Erythroblast (primary cell): Measurements from ENCODE around the gene SYTL1.

Source experiments
- GATA1 ChIP-seq: IDR thresholded peaks from 2 replicates; pipeline ENCODE4 v1.6.1; 2011; ENCODE audit warnings: low read depth, mild to moderate bottlenecking, control low read depth, low read length, moderate library complexity
- POLR2A ChIP-seq: IDR thresholded peaks from 2 replicates; pipeline ENCODE4 v1.6.1; 2011; ENCODE audit warnings: mild to moderate bottlenecking, low read length

DNA sequence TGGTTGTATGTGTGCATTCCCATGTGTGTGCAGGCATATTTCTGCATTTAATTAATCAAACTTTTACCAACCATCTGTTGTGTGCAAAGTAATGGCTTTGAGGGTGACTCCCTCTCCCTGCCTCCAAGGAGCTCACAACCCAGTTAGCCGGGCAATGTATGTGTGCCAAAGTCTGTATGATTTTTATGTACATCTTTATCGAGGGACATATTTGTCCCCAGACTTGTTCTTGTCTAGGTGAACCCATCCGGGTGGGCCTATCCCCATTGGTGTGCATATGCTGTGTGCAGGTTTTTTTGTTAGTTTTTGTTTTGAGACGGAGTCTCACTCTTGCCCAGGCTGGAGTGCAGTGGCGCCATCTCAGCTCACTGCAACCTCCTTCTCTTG lies 1.8 kb downstream of the SYTL1 start:
- no peak for TF ChIP-seq POLR2A
- no peak for TF ChIP-seq GATA1
